ENCODE results near the gene TSKU.

DNA sequence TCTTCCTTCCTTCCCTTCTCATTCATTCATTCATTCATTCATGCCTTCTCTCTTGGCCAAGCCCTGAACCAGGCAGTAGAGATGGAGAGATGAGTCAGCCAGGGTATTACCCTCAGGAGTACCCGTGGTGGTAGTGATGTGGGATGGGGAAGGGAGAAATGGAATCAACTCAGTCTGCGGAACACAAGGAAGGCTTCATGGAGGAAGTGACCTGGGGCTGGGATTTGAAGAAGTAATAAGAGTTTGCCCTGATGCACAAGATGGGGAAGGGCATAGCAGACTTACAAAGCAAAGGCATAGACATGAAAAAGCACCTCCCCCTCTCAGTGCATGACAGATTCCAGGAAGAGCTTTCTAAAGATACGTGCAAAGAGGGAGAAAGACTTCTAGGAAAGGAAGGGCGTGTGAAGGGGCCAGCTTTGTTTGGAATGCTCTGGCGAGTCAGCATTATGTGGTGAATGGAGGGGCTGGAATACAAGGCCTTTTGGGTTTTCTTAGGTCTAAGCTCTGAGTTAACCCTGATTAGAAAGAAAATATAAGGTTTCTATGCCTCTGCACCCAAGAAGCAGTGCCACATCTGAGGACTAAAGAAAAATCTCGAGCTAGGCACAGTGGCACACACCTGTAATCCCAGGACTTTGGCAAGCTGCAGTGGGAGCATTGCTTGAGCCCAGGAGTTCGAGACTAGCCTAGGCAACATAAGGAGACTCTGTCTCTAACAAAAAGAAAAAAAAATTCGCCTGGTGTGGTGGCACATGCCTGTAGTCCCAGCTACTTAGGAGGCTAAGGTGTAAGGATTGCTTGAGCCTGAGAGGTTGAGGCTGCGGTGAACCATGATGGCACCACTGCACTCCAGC is 41.2 kb downstream of the TSKU start:
- TF ChIP-seq, protein P1, sequence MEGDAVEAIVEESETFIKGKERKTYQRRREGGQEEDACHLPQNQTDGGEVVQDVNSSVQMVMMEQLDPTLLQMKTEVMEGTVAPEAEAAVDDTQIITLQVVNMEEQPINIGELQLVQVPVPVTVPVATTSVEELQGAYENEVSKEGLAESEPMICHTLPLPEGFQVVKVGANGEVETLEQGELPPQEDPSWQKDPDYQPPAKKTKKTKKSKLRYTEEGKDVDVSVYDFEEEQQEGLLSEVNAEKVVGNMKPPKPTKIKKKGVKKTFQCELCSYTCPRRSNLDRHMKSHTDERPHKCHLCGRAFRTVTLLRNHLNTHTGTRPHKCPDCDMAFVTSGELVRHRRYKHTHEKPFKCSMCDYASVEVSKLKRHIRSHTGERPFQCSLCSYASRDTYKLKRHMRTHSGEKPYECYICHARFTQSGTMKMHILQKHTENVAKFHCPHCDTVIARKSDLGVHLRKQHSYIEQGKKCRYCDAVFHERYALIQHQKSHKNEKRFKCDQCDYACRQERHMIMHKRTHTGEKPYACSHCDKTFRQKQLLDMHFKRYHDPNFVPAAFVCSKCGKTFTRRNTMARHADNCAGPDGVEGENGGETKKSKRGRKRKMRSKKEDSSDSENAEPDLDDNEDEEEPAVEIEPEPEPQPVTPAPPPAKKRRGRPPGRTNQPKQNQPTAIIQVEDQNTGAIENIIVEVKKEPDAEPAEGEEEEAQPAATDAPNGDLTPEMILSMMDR (IDR thresholded peaks at IDR 0.05; ENCODE audit: low read length) = no peak
- no peak for TF ChIP-seq EZH2 (optimal IDR thresholded peaks at IDR 0.05; ENCODE audit: low read depth, low read length)

Data from MM.1S (cell line).